ENCODE data around the gene TNC.

DNA sequence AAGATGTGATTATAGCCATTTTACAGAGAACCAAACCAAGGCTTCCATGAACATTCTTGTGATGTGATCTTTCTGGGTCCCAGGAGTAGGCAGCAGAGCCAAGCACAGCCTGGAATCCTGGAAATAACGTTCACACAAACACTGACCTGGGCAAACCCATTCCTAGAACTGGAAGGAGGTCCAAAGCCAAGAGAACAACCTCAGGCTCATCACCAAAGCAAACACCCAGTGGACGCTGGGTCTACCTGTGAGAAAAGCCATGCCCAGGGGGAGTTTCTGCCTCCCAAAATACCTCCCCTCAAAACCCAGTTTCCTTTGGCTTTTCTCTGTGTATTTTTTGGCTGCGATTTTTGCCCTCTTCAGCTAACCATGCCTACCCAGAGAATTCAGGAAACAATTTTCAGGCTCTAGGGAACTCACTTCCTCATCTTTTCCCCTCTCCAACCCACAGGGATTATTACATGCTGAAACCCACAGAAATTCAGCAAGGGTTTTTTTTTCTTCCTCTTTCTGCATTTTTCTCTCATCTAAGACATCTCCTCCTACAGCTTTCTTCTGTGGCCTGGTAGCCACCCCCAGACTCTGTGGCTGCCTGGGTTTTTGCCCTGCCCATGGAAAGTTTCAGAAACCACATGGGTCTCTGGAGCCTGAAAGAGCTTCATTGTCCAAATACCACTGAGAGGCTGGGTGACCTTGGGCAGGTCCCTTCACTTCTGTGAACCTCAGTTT lies 75.0 kb downstream of the TNC start:
- TF ChIP-seq, protein P1, sequence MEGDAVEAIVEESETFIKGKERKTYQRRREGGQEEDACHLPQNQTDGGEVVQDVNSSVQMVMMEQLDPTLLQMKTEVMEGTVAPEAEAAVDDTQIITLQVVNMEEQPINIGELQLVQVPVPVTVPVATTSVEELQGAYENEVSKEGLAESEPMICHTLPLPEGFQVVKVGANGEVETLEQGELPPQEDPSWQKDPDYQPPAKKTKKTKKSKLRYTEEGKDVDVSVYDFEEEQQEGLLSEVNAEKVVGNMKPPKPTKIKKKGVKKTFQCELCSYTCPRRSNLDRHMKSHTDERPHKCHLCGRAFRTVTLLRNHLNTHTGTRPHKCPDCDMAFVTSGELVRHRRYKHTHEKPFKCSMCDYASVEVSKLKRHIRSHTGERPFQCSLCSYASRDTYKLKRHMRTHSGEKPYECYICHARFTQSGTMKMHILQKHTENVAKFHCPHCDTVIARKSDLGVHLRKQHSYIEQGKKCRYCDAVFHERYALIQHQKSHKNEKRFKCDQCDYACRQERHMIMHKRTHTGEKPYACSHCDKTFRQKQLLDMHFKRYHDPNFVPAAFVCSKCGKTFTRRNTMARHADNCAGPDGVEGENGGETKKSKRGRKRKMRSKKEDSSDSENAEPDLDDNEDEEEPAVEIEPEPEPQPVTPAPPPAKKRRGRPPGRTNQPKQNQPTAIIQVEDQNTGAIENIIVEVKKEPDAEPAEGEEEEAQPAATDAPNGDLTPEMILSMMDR (IDR thresholded peaks at IDR 0.05), result no peak
- TF ChIP-seq POLR2A (IDR thresholded peaks at IDR 0.05), result no peak
